ENCODE measurements around the gene IL1R1. TPM values are rescaled to one million over a fixed set of nuclear protein-coding genes. Genes with fewer than 3 reads are reported as not detected.

The IL1R1 gene
- total RNA-seq, 2 experiments from 2014 or later: 5.7 to 6.7 TPM

DNA sequence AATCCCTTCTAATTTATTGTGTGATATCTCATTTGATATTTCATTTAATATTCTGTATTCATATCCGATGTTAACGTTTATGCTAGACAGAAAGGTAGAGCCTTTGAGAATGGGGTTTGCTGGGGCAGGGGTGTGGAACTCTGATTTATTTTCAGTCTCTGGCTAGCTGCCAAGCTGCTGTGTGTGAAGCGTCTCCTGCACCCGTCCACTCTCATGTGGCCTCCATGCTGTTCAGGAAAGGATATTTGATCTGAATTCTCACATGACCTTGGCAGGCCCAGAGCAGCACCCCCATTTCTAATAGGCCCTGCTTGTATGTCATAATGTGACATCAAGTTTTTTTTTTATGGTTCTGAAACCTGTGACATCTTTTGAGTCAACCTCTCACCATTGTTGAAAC lies 1.6 kb downstream of the IL1R1 start:
- no peak overlapping the region for H3K27ac Mint-ChIP-seq
- no peak for DNase-seq
- H3K4me1 Mint-ChIP-seq (ENCODE audit: low read depth): peaks cover 39% of the 10 kb centered on the region
- H3K27me3 Mint-ChIP-seq (ENCODE audit: low read depth): peaks cover 34% of the 10 kb centered on the region
- peaks cover 59% of the 10 kb centered on the region for H3K9me3 Mint-ChIP-seq
- no peak overlapping the region for H3K4me3 Mint-ChIP-seq
- peaks cover 33% of the 10 kb centered on the region for H3K36me3 Mint-ChIP-seq (ENCODE audit: low read depth)
- CTCF ChIA-PET: interaction anchor here (0.8 kb wide), 1 partner anchor 16 kb away, joined by 3 read pairs; no protein-coding TSS in a partner anchor
- intact Hi-C loops (cut with micrococcal nuclease): no loop called here

DNA sequence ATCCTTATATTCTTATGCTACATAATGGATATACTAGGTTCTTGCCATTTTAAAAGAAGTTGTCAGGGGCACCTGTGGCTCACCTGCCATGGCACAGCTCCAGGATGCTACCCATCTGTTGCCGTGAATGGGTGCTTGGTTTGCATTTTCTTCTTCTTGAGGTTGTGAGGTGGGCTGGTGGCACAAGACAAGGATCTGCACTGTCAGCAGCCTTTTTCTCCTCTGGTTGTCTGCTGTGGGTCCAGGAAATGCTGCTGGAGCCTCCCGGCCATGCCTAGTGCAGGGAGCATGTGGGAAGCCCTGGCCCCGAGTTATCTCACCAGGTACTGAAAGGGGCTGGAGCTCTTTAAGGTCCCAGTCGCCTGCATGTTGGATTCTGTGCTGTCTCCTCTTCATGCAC lies 2.6 kb downstream of the IL1R1 start:
- Mint-ChIP-seq H3K9me3 (peaks cover 62% of the 10 kb centered on the region), H3K27ac (no peak overlapping the region), H3K27me3 (ENCODE audit: low read depth) (peaks cover 34% of the 10 kb centered on the region), H3K4me1 (ENCODE audit: low read depth) (peaks cover 34% of the 10 kb centered on the region), H3K4me3 (no peak overlapping the region), H3K36me3 (ENCODE audit: low read depth) (peaks cover 34% of the 10 kb centered on the region)
- intact Hi-C loops (cut with micrococcal nuclease): no loop called here
- DNase-seq: no peak
- CTCF ChIA-PET: no interaction called here

DNA sequence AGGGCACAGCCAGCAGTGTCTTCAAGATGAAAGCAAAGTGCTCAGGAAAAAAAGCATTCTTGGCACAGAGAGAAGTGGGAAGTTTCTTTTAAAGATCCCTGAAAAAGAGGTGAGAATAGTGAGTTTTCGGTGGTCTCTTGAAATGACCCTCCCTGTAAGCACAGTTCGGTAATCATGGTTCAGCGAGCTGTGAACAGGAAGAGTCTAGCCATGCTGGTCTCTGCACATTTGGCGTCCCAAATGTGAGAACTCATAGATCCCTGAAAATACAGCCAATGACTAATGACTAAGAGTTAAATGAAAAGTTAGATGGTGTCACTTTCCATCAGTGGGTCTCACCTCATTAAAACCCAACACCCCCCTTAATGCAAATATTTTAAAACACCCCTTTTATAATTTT lies 3.4 kb downstream of the IL1R1 start:
- Mint-ChIP-seq H3K27ac (no peak overlapping the region), H3K27me3 (ENCODE audit: low read depth) (peaks cover 29% of the 10 kb centered on the region), H3K4me3 (no peak overlapping the region), H3K4me1 (ENCODE audit: low read depth) (peaks cover 32% of the 10 kb centered on the region), H3K36me3 (ENCODE audit: low read depth) (peaks cover 33% of the 10 kb centered on the region), H3K9me3 (peaks cover 62% of the 10 kb centered on the region)
- no peak for DNase-seq
- intact Hi-C loops (cut with micrococcal nuclease): no loop called here
- CTCF ChIA-PET: interaction anchor here (1.1 to 1.2 kb wide), 2 partner anchors 112 to 262 kb away, joined by 3 read pairs; no protein-coding TSS in a partner anchor

DNA sequence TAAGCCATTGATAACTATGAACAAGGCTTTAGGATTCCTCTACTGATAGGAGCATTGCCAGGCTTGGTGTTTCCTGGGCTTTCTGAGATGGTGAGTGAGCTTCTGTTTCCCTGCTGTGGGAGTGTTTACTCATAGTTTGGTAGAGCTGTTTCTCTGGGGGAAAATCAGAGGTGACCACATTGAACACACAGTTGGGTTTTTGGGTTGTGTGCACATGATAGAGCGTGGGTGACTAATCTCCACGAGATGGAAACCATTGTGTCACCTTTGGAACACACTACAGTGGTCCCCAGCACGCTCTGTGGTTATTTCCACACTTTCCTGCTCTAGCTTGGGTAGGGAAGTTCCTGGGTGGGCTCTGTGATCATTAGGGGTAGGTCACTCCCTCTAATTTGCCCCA lies 5.4 kb downstream of the IL1R1 start:
- CTCF ChIA-PET: interaction anchor here (0.6 to 2.1 kb wide), 2 partner anchors 18 to 40 kb away, joined by 3 to 4 read pairs; no protein-coding TSS in a partner anchor
- Mint-ChIP-seq H3K27ac (peak overlapping the region; percentile 77), H3K27me3 (ENCODE audit: low read depth) (peaks cover 13% of the 10 kb centered on the region), H3K9me3 (peaks cover 60% of the 10 kb centered on the region), H3K4me3 (no peak overlapping the region), H3K36me3 (ENCODE audit: low read depth) (peaks cover 37% of the 10 kb centered on the region), H3K4me1 (ENCODE audit: low read depth) (peaks cover 27% of the 10 kb centered on the region)
- intact Hi-C loops (cut with micrococcal nuclease): loop anchor here (1.0 kb wide), 2 partner anchors 10 to 20 kb away; no protein-coding TSS in a partner anchor
- peak; percentile 77 for DNase-seq

DNA sequence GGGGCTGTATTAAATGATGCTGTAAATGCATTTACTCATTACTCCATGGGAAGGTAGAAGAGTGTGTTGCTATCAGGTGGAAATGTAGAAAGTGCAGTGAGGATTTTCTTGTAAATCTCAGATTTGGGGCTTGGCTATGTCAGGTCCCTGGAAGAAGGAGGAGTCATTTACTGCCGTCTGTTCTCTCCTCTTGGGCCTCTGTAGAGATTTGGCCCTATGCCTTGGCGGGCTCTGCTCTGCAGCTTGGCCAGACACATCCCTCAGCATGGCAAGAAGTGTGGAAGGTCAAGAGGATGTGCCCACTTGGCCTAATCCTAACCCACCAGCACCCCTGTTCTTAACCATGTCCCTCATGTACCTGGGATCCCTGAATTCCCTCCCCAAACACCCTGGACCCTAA lies 6.7 kb downstream of the IL1R1 start:
- intact Hi-C loops (cut with micrococcal nuclease): no loop called here
- CTCF ChIA-PET: interaction anchor here (0.8 to 1.2 kb wide), 2 partner anchors 91 to 111 kb away, joined by 3 read pairs; no protein-coding TSS in a partner anchor
- Mint-ChIP-seq H3K27me3 (ENCODE audit: low read depth) (peaks cover under 1% of the 10 kb centered on the region), H3K9me3 (peaks cover 48% of the 10 kb centered on the region), H3K27ac (no peak overlapping the region), H3K36me3 (ENCODE audit: low read depth) (peaks cover 31% of the 10 kb centered on the region), H3K4me1 (ENCODE audit: low read depth) (peaks cover 23% of the 10 kb centered on the region), H3K4me3 (no peak overlapping the region)
- DNase-seq: no peak

DNA sequence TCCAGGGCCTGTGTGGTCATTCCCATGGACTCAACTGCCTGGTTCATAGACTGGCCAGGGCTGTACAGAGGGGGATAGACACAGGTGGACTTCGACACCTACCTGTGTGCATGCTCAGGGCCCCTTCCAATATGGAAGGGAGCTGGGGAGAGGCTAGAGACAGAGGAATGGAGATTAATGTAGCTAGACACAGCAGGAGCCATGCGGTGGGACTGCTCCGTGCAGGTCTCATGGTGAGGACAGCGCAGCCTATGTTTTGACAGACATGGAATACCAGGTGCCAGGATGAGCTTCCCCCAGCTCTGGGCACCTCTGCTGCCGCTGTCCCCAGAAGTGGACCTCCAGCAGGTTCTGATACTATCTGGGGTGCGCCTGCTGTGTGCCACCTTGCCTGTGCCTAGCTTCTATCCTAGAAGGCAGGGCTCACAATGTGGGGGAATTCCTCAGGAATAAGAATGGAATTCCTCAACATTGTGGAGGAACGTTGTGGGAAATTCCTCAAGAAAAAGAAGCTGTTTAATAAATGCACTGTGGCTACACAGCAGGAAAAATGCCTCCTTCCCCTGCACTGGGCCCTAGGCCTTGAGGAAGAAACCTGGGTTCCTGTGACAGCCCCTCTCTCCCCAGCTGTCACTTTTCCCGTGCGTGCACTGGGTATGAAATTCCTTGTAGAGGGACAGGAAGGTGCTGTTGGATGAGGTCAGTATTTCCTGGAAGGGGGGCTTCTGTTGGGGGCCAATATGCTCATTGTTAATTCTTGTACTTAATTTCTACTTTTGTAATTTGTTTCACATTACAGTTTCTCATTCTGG lies 7.3 kb downstream of the IL1R1 start:
- Mint-ChIP-seq H3K4me1 (ENCODE audit: low read depth) (peaks cover 23% of the 10 kb centered on the region), H3K9me3 (peaks cover 43% of the 10 kb centered on the region), H3K36me3 (ENCODE audit: low read depth) (peaks cover 28% of the 10 kb centered on the region), H3K27me3 (ENCODE audit: low read depth) (no peaks in the 10 kb centered on the region), H3K4me3 (no peak overlapping the region), H3K27ac (no peak overlapping the region)
- CTCF ChIA-PET: interaction anchor here (1.2 kb wide), 1 partner anchor 91 kb away, joined by 3 read pairs; no protein-coding TSS in a partner anchor
- intact Hi-C loops (cut with micrococcal nuclease): no loop called here
- no peak for DNase-seq

DNA sequence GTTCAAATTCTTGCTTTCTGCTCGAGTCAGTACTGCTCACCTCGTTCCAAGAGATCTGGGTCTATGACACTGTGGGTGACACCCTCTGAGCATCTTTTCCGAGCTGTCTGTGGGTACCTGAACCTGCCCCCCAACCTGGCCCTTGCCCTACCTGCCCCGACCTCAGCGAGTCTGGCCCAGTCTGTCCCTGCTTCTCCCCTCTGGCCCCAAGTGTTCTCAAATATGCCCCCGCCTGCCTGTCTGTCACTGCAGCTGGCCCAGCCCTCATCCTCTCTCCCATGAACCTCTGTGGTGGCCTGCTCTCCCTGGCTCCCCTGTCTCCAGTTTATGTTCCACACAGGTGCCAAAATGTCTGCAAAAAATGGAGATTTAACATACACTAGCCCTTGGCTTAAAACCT lies 11.8 kb downstream of the IL1R1 start:
- Mint-ChIP-seq H3K4me1 (ENCODE audit: low read depth) (peaks cover 2% of the 10 kb centered on the region), H3K36me3 (ENCODE audit: low read depth) (peaks cover 8% of the 10 kb centered on the region), H3K27ac (no peak overlapping the region), H3K9me3 (peaks cover 5% of the 10 kb centered on the region), H3K4me3 (no peak overlapping the region), H3K27me3 (ENCODE audit: low read depth) (no peaks in the 10 kb centered on the region)
- intact Hi-C loops (cut with micrococcal nuclease): no loop called here
- DNase-seq: no peak
- CTCF ChIA-PET: interaction anchor here (1.5 kb wide), 1 partner anchor 148 kb away, joined by 3 read pairs; no protein-coding TSS in a partner anchor

DNA sequence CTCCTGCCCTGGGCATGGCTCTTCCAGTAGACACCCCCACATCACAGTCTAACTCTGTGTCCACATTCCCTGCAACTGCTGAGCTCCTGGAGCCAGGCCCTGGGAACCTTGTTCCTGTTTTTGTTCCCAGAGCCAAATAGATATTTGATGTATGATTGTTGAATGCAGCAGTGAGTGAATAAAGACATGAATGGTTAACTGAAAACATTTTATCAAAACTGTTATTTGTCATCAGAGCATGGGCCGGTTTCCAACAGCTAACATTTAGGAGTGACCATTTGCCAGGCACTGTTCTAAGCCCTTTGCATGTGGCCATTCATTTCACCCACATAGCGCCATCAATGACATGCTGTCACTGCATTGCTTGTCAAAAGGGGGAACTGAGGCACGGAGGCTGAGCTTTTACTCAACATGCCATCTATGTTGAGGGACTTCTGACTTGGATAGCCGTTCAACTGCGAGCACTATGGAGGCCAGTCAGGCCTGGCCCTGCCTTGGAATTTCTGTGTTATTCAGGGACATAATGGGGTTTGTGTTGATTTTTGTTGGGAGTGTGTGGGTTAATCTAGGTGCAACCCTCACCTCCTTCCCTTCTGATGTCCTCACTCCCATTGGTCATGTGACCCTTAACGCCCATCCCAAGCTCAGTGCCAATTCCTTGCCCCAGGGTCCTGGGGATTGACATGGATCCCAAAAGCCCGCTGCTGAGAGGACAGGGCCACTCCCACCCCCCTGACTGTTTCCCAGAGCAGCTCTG lies 12.6 kb downstream of the IL1R1 start:
- Mint-ChIP-seq H3K27ac (no peak overlapping the region), H3K27me3 (ENCODE audit: low read depth) (no peaks in the 10 kb centered on the region), H3K4me1 (ENCODE audit: low read depth) (peaks cover 2% of the 10 kb centered on the region), H3K9me3 (peaks cover 3% of the 10 kb centered on the region), H3K36me3 (ENCODE audit: low read depth) (peaks cover 8% of the 10 kb centered on the region), H3K4me3 (no peak overlapping the region)
- intact Hi-C loops (cut with micrococcal nuclease): no loop called here
- DNase-seq: no peak
- CTCF ChIA-PET: interaction anchor here (0.6 to 1.5 kb wide), 2 partner anchors 149 to 668 kb away, joined by 3 read pairs; no protein-coding TSS in a partner anchor

DNA sequence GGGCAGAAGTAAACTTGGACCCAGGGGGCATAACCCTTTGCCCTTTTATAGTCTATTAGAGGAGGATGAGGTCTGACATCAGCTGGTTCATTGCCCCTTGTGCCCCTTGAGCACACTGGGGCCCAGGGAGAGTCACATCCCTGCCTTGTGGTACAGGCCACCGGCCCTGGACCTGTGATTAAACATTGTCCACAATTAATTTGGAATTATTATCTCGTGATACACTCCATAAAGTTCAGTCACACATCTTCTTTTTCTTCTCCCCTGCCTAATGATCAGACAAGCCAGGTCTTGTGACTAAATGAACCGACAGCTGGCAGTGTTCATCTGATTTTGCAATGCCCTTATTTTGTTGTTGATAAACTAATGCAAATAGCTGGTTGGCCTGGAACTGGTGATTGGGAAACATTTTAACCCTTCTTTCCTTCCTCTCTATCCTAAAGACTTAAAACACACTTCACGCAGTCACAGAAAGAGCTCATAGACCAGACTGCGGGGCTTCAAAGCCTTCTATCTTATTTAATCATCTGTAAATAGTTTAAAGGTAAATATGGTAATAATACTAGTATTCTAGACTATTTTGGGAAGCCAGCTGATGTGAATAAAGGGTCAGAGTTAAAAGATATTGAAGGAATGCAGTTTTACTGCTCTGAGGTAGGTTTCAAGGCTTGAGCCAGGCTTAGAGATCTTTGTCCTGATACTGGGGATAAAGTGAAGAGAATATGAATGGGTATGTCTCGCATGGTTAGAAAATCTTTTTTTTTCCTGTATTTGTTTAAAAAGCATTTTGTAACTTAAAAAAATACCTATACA lies 13.4 kb downstream of the IL1R1 start:
- DNase-seq: no peak
- intact Hi-C loops (cut with micrococcal nuclease): no loop called here
- peaks cover 6% of the 10 kb centered on the region for H3K36me3 Mint-ChIP-seq (ENCODE audit: low read depth)
- H3K4me1 Mint-ChIP-seq (ENCODE audit: low read depth): peaks cover 2% of the 10 kb centered on the region
- no peaks in the 10 kb centered on the region for H3K27me3 Mint-ChIP-seq (ENCODE audit: low read depth)
- no peak overlapping the region for H3K4me3 Mint-ChIP-seq
- CTCF ChIA-PET: interaction anchor here (0.6 to 1.5 kb wide), 5 partner anchors 144 to 669 kb away, joined by 3 to 6 read pairs (median 3); no protein-coding TSS in a partner anchor
- peaks cover 3% of the 10 kb centered on the region for H3K9me3 Mint-ChIP-seq
- no peak overlapping the region for H3K27ac Mint-ChIP-seq

DNA sequence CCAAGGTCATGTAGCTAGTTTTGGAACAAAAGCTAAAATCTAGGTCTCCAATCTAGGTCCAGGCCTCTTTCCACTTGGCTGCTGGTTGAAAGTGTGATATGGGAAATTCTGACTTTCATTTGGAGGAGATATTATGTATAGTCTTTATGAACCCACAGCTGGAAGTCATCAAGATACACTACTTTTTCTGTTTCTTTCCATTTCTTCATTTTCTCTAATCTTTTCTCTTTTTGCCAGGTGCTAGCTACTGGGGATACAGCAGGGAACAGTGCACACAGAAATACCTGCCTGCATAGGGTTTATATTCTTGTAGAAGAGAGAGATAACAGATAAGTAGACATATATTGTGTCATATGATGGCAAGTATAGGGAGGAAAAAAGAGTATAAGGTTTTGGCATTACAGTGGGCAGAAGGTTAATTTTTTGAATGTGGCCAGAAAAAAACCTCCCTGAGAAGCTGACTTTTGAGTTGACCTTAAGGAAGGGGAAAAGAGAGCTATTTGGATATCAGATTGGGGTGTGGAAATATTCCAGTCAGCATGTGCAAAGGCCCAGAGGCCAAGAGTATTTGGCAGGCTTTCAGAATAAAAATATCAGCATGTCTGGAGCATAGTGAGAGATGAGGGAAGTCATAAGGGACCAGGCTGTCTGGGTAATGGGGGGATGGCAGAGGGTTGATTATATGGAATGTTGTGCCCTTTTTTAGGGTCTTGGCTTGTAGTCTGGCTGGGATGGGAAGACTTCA lies 15.6 kb downstream of the IL1R1 start:
- H3K4me3 Mint-ChIP-seq: no peak overlapping the region
- intact Hi-C loops (cut with micrococcal nuclease): no loop called here
- H3K27me3 Mint-ChIP-seq (ENCODE audit: low read depth): no peaks in the 10 kb centered on the region
- CTCF ChIA-PET: interaction anchor here (1.0 kb wide), 2 partner anchors 82 to 138 kb away, joined by 6 read pairs; no protein-coding TSS in a partner anchor
- H3K36me3 Mint-ChIP-seq (ENCODE audit: low read depth): no peaks in the 10 kb centered on the region
- no peak for DNase-seq
- H3K27ac Mint-ChIP-seq: no peak overlapping the region
- H3K4me1 Mint-ChIP-seq (ENCODE audit: low read depth): peaks cover 2% of the 10 kb centered on the region
- peaks cover 3% of the 10 kb centered on the region for H3K9me3 Mint-ChIP-seq

DNA sequence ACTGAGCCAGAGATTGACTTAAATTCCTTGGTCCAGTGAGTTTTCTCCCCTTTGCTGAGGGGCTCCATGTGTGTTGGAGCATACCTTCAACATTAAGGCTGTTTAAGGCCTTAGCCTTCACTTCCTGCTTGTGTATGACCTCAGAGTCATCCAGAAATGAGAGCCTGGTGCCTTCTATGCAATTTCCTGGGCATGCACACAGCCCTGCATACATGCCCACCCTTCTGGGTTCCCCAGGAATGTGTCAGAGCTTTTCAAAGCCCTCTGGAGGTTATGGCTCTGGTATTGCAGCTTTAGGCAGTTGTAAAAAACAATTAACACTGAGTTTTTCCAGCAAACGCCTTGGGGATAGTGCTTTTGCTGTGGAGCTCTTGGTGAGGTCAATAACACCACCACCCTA lies 16.7 kb downstream of the IL1R1 start:
- CTCF ChIA-PET: interaction anchor here (1.0 to 1.1 kb wide), 2 partner anchors 15 to 139 kb away, joined by 3 read pairs; no protein-coding TSS in a partner anchor
- H3K4me1 Mint-ChIP-seq (ENCODE audit: low read depth): peaks cover 2% of the 10 kb centered on the region
- H3K9me3 Mint-ChIP-seq: peaks cover 3% of the 10 kb centered on the region
- H3K36me3 Mint-ChIP-seq (ENCODE audit: low read depth): no peaks in the 10 kb centered on the region
- H3K27ac Mint-ChIP-seq: no peak overlapping the region
- intact Hi-C loops (cut with micrococcal nuclease): no loop called here
- no peak for DNase-seq
- H3K27me3 Mint-ChIP-seq (ENCODE audit: low read depth): no peaks in the 10 kb centered on the region
- no peak overlapping the region for H3K4me3 Mint-ChIP-seq

Data from activated naive CD4-positive, alpha-beta T cell treated with anti-CD3 and anti-CD28 coated beads for 36 hours (primary cell).